WI38 (cell line): ENCODE measurements around the gene SETD4.
"Not testable (repeated sequence)": the region's sequence is repeated elsewhere in the genome, so short reads cannot be mapped to it uniquely, and the experiment has no call there.

Experiments used
- H3K4me3 ChIP-seq: 2 replicates; pipeline ENCODE4 v1.5.1; 2011; ENCODE audit warnings: low read depth, mild to moderate bottlenecking, control low read depth, low read length
- CTCF ChIP-seq: IDR thresholded peaks from 2 replicates; pipeline ENCODE4 v1.5.1; 2012; ENCODE audit warnings: low read depth, mild to moderate bottlenecking, control low read depth, low read length

Gene SETD4

GRCh38 chr21:36076878-36077655 lies 16.7 kb upstream of the SETD4 start:
- TF ChIP-seq CTCF, result no peak
- no peak overlapping the region for H3K4me3 ChIP-seq

GRCh38 chr21:36075953-36076352 lies 15.6 kb upstream of the SETD4 start:
- H3K4me3 ChIP-seq, result no peak overlapping the region
- no peak for TF ChIP-seq CTCF

- TF ChIP-seq CTCF, result no peak
- H3K4me3 ChIP-seq, result no peak overlapping the region
Measured at GRCh38 chr21:36075171-36075570, 14.8 kb upstream of the SETD4 start.

GRCh38 chr21:36073911-36074310 lies 13.6 kb upstream of the SETD4 start:
- H3K4me3 ChIP-seq, result not testable (repeated sequence)

- no peak overlapping the region for H3K4me3 ChIP-seq
- no peak for TF ChIP-seq CTCF
Measured at GRCh38 chr21:36073181-36073580, 12.9 kb upstream of the SETD4 start.

- no peak for TF ChIP-seq CTCF
- H3K4me3 ChIP-seq, result no peak overlapping the region
Measured at GRCh38 chr21:36072453-36073162, 12.3 kb upstream of the SETD4 start.

GRCh38 chr21:36070999-36071398 lies 10.7 kb upstream of the SETD4 start:
- no peak for TF ChIP-seq CTCF

More at GRCh38 chr21:36070999-36071398, 10.7 kb upstream of the SETD4 start:
- H3K4me3 ChIP-seq, result peak overlapping the region; percentile 87
